ENCODE measurements around the gene COLEC12. TPM values are rescaled to one million over a fixed set of nuclear protein-coding genes. Genes with fewer than 3 reads are reported as not detected.

Gene COLEC12
- total RNA-seq, 4 donors from 2014 or later: 6.3 to 34.7 (median 19.8) TPM

DNA sequence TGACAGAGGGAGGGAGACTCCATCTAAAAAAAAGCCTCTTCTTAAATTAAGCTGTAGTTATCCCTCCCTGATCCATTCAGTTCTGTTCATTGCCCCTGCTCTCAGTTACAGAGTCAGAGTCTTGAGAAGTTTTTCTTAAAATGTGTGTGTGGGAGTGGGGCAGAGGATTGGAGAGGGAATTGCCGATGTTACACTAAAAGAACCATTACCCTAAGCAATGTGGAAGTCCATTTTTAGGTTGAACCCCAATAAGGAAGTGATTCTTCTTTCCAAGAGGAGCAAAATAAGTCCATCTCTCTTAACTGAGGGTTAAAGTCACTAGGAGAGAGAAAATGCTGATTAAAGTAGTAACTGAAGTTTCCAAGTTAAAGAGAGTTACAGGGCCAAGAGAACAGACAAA is 211.5 kb downstream of the COLEC12 start:
- no peak for TF ChIP-seq POLR2A (IDR thresholded peaks at IDR 0.05)
- TF ChIP-seq, protein P1, sequence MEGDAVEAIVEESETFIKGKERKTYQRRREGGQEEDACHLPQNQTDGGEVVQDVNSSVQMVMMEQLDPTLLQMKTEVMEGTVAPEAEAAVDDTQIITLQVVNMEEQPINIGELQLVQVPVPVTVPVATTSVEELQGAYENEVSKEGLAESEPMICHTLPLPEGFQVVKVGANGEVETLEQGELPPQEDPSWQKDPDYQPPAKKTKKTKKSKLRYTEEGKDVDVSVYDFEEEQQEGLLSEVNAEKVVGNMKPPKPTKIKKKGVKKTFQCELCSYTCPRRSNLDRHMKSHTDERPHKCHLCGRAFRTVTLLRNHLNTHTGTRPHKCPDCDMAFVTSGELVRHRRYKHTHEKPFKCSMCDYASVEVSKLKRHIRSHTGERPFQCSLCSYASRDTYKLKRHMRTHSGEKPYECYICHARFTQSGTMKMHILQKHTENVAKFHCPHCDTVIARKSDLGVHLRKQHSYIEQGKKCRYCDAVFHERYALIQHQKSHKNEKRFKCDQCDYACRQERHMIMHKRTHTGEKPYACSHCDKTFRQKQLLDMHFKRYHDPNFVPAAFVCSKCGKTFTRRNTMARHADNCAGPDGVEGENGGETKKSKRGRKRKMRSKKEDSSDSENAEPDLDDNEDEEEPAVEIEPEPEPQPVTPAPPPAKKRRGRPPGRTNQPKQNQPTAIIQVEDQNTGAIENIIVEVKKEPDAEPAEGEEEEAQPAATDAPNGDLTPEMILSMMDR (IDR thresholded peaks at IDR 0.05): no peak
- Histone ChIP-seq H3K27me3 (no peaks in the 10 kb centered on the region), H3K4me1 (no peaks in the 10 kb centered on the region), H3K36me3 (no peaks in the 10 kb centered on the region), H3K9me3 (no peaks in the 10 kb centered on the region), H3K27ac (no peak overlapping the region), H3K4me3 (replicated peaks in 1 of 3) (no peak overlapping the region)
- no peak for DNase-seq
- intact Hi-C loops (cut with DNase I): loop anchor here (10.0 kb wide), 1 partner anchor 326 kb away; no protein-coding TSS in a partner anchor
- WGBS, 2 donors: 41 to 95% methylated on average over 1 of the region's 1 CpG

DNA sequence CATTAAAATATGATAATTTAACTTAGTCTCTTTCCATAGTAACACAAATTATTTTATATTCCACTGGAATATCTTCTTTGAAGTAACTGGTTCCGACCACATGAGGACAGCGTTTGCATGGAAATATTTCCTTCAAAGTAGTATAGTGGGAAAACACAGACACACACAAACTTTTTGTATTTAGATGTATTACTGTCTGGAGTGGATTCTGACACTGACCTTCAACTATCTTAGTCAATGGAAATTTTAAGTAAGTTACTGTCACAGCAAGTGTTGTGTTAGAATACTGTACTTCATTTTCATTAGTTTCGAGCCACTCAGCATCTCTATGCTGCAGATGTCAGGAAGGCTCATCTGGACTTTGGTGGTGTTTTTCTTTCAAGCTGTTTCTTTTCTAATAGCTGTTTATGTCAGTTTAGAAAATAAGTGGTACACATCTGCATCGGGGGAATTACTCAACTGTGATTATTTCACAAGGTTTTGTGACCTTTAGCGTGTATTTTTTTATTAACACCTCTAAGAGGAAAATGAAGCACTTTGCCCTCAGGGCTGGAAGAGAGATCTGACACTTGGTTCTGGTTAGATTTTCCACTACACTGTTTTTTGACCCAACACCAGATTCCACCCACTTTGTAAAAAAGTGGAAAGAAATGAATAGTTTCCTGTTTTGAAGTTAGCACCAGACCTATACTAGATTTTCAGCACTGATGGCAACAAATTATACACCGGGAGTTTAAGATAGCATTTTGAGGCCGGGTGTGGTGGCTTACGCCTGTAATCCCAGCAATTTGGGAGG is 213.8 kb downstream of the COLEC12 start:
- no peak overlapping the region for H3K27ac ChIP-seq
- H3K4me1 ChIP-seq: no peaks in the 10 kb centered on the region
- H3K9me3 ChIP-seq: no peaks in the 10 kb centered on the region
- no peak for DNase-seq
- intact Hi-C loops (cut with DNase I): loop anchor here (10.0 kb wide), 1 partner anchor 328 kb away; no protein-coding TSS in a partner anchor
- no peaks in the 10 kb centered on the region for H3K36me3 ChIP-seq
- no peaks in the 10 kb centered on the region for H3K27me3 ChIP-seq
- TF ChIP-seq, protein P1 (IDR thresholded peaks at IDR 0.05): peak in 3 of 6 experiments; percentile 35 to 45 (median 37)
- TF ChIP-seq POLR2A (IDR thresholded peaks at IDR 0.05): no peak
- 62 to 74% methylated on average over 8 of the region's 8 CpGs for WGBS, 2 donors
- H3K4me3 ChIP-seq (replicated peaks in 1 of 3): no peak overlapping the region

DNA sequence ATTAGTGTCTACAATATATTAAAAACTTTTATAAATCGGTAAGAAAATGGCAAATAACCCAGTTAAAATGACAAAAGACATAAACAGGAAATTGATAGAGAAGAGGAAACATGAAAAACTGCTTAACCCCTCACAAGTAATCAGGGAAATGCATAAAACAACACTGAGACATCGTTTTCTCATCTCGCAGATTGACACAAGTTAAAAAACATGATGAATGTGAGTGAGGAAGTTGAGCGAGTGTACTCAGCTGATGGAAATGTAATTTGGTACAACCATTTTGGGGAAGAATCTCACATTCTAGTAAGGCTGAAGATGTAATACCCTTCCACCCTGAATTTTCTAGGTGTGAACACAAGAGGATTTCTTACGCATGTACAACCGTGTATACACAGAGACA is 214.7 kb downstream of the COLEC12 start:
- no peaks in the 10 kb centered on the region for H3K9me3 ChIP-seq
- no peaks in the 10 kb centered on the region for H3K27me3 ChIP-seq
- no peaks in the 10 kb centered on the region for H3K4me1 ChIP-seq
- H3K27ac ChIP-seq: no peak overlapping the region
- H3K4me3 ChIP-seq (replicated peaks in 1 of 3): no peak overlapping the region
- H3K36me3 ChIP-seq: no peaks in the 10 kb centered on the region
- DNase-seq: no peak
- TF ChIP-seq, protein P1 (IDR thresholded peaks at IDR 0.05): no peak
- TF ChIP-seq POLR2A (IDR thresholded peaks at IDR 0.05): no peak
- 83 to 85% methylated on average over 6 of the region's 6 CpGs for WGBS, 2 donors
- intact Hi-C loops (cut with DNase I): loop anchor here (10.0 kb wide), 1 partner anchor 329 kb away; no protein-coding TSS in a partner anchor

DNA sequence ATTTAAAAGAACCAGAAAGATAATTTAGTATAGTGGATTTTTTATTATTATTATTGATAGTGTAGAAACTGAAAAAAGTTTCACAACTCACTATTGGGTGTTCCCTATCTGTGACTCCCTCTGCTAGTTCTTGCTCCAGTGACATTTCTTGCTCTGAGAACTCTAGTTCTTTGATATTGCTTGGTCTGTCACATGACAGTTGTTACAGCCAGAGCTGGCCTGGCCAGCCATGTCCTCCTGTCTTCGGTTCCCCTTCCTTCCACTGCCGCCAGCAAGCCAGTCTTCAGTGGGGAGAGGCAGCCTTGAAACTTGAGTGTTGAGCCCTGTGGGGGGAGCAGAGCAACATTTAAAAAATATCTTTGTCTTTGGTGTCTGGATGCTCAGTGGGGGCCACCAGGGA is 225.0 kb downstream of the COLEC12 start:
- no peaks in the 10 kb centered on the region for H3K4me1 ChIP-seq
- no peak overlapping the region for H3K27ac ChIP-seq
- 82 to 88% methylated on average over 2 of the region's 2 CpGs for WGBS, 2 donors
- intact Hi-C loops (cut with DNase I): no loop called here
- H3K27me3 ChIP-seq: no peaks in the 10 kb centered on the region
- no peaks in the 10 kb centered on the region for H3K9me3 ChIP-seq
- DNase-seq: no peak
- no peak overlapping the region for H3K4me3 ChIP-seq (replicated peaks in 1 of 3)
- no peak for TF ChIP-seq POLR2A (IDR thresholded peaks at IDR 0.05)
- TF ChIP-seq, protein P1 (IDR thresholded peaks at IDR 0.05): no peak
- no peaks in the 10 kb centered on the region for H3K36me3 ChIP-seq

DNA sequence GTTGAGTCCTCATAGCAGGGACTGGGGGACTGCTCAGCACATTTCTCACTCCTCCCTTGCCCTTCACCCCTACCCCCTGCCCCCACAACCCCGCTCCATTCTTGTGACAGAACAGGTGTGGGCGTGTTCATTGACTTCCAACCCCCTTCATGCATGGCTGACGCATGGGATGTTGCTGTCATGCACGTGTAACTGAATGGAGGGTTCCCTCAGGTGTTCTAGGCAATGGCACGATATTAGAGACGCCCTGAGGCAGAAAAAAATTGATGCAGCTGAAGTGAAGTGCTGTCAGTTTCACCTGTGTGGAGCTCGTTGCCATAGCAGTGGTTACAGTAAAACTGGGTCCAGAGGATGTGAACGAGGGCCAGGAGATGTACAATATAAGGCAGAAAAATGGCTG is 226.2 kb downstream of the COLEC12 start:
- peaks cover 2 to 4% of the 10 kb centered on the region in 2 donors for H3K4me1 ChIP-seq
- no peak overlapping the region for H3K27ac ChIP-seq
- 72 to 80% methylated on average over 8 of the region's 8 CpGs for WGBS, 2 donors
- no peak overlapping the region for H3K4me3 ChIP-seq (replicated peaks in 1 of 3)
- intact Hi-C loops (cut with DNase I): no loop called here
- TF ChIP-seq, protein P1 (IDR thresholded peaks at IDR 0.05): no peak
- TF ChIP-seq POLR2A (IDR thresholded peaks at IDR 0.05): no peak
- no peaks in the 10 kb centered on the region for H3K36me3 ChIP-seq
- no peaks in the 10 kb centered on the region for H3K27me3 ChIP-seq
- no peaks in the 10 kb centered on the region for H3K9me3 ChIP-seq
- DNase-seq: no peak

All from thyroid gland (tissue), 4 donors.